Astrocyte of the hippocampus (primary cell): ENCODE results near the gene MTLN.
"Not testable (repeated sequence)": the region's sequence is repeated elsewhere in the genome, so short reads cannot be mapped to it uniquely, and the experiment has no call there.

Experiments
- DNase-seq: peaks from one replicate; pipeline ENCODE4 v3.0.0; 2011; ENCODE audit warnings: low read depth, low spot score

The MTLN gene

GRCh38 chr2:110204408-110205385, 7.7 kb downstream of the MTLN start, which contains the start of gene NPHP1:
Gene NPHP1 (minus strand): TSS chr2:110205013. CDS start chr2:110204968, 45 bp downstream.
- DNase-seq, result peak; percentile 94

- DNase-seq, result no peak
These were observed 14.3 kb downstream of the MTLN start for GRCh38 chr2:110198016-110198415.

- DNase-seq, result no peak
These were observed 14.9 kb downstream of the MTLN start for GRCh38 chr2:110197452-110197851.

GRCh38 chr2:110190169-110190568, 22.2 kb downstream of the MTLN start:
- not testable (repeated sequence) for DNase-seq

- DNase-seq, result no peak
These were observed 29.9 kb downstream of the MTLN start for GRCh38 chr2:110182449-110182848.

GRCh38 chr2:110180036-110180435, 32.3 kb downstream of the MTLN start:
- DNase-seq, result no peak

- peak; percentile 9 for DNase-seq
These were observed 38.8 kb downstream of the MTLN start for GRCh38 chr2:110173523-110173922.

GRCh38 chr2:110172506-110172905, 39.8 kb downstream of the MTLN start:
- DNase-seq, result no peak

GRCh38 chr2:110170102-110170501, 42.2 kb downstream of the MTLN start:
- no peak for DNase-seq

- peak; percentile 46 for DNase-seq
These were observed 44.9 kb downstream of the MTLN start for GRCh38 chr2:110167326-110168000.

GRCh38 chr2:110166266-110166665, 46.1 kb downstream of the MTLN start:
- peak; percentile 25 for DNase-seq
